BJ (cell line): Measurements from ENCODE around the gene RHOBTB3. TPM values are rescaled to one million over a fixed set of nuclear protein-coding genes. Genes with fewer than 3 reads are reported as not detected.

Source experiments
- CTCF ChIA-PET: fragments of 350-600 bp; formaldehyde crosslinking; extraction: SDS; loops from one replicate; lab custom pipeline; 2021; ENCODE audit warnings: antibody characterized with exemption, inconsistent platforms; lab: Yijun Ruan, JAX
- POLR2A ChIA-PET: fragments of 300-600 bp; sonication (Branson Sonifier 250); formaldehyde crosslinking; extraction: SDS; loops from one replicate; lab custom pipeline; 2021; ENCODE audit warnings: antibody characterized with exemption; lab: Charles Lee
- DNase-seq: peaks from one replicate; pipeline ENCODE4 v3.0.0-alpha.2; 2011; ENCODE audit warnings: low read depth
- H3K27me3 ChIP-seq: 2 replicates; pipeline ENCODE4 v1.6.0; 2011; ENCODE audit warnings: low read length; ENCODE audit not compliant: control insufficient read depth, insufficient read depth
- H3K36me3 ChIP-seq: 2 replicates; pipeline ENCODE4 v1.5.1; 2011; ENCODE audit warnings: low read length; ENCODE audit not compliant: control insufficient read depth, insufficient read depth
- H3K4me3 ChIP-seq: 2 replicates; pipeline ENCODE4 v1.5.1; 2011; ENCODE audit warnings: low read depth, mild to moderate bottlenecking, control low read depth, low read length
- CTCF ChIP-seq: IDR thresholded peaks from 2 replicates; pipeline ENCODE4 v1.5.1; 2011; ENCODE audit warnings: low read depth, mild to moderate bottlenecking, control low read depth, inconsistent platforms, low read length, moderate library complexity; ENCODE audit not compliant: insufficient read depth
- polyA plus RNA-seq: library from polyadenylated mRNA; depleted of rRNA; stranded (reverse); fragments of >200 nt; gene quantifications from 2 replicates; pipeline ENCODE4 v1.2.3, GENCODE V29; 2011

Gene RHOBTB3
- polyA plus RNA-seq, 1 experiment = 320 TPM

DNA sequence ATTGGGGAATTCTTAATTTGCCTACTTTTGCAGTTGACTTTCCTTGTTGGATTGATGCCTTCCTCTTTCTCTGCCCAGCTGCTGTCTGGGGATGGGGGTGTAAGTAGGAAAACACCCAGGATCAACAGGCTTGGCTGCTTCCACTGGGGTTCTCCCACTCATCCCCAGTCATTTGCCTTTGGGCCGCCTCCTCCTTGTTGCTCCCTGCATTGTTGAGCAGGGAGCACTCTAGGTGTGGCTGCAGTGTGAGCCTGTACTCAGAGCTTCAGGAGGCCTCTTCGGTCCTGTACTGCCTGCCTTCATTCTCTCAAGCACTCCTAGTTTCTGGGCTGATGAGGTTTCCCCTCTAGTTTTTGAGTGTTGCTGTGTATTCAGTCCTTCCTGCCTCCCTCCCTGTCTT is 12.1 kb downstream of the RHOBTB3 start:
- no peak for TF ChIP-seq CTCF
- ChIA-PET POLR2A (no interaction called here), CTCF (interaction anchor here (2.0 kb wide), 1 partner anchor 79 kb away, joined by 4 read pairs; no protein-coding TSS in a partner anchor)
- peaks cover 13% of the 10 kb centered on the region for H3K36me3 ChIP-seq
- H3K27me3 ChIP-seq = no peaks in the 10 kb centered on the region
- H3K4me3 ChIP-seq = no peak overlapping the region
- DNase-seq = no peak

GRCh38 chr5:95743877-95744276 is 12.7 kb downstream of the RHOBTB3 start:
- DNase-seq = no peak
- Histone ChIP-seq H3K27me3 (no peaks in the 10 kb centered on the region), H3K4me3 (no peak overlapping the region), H3K36me3 (peaks cover 11% of the 10 kb centered on the region)
- POLR2A ChIA-PET = interaction anchor here (0.6 kb wide), 1 partner anchor 9 kb away, joined by 3 read pairs; no protein-coding TSS in a partner anchor
- CTCF ChIA-PET = no interaction called here
- no peak for TF ChIP-seq CTCF

DNA sequence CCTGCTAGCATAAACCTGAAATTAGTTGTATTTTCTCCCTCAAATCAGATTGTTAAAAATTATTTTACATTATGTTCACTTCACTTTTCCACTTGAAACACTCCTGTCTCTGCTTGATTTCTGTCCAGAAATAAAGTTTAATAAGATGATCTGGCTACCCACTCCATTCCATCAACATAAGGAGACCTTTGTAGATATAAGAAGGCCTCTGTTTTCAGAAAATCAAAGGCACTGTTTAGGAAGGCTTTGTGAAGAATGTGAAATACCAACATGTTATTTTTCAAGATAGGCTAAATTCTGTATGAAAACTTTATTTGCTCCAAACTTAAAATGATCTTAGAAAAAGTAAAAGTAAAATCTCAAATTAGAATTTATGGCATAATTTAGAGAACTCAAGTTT is 15.1 kb downstream of the RHOBTB3 start:
- peaks cover 15% of the 10 kb centered on the region for H3K36me3 ChIP-seq
- TF ChIP-seq CTCF = no peak
- CTCF ChIA-PET = interaction anchor here (1.0 to 1.2 kb wide), 2 partner anchors 35 to 82 kb away, joined by 4 to 6 read pairs; no protein-coding TSS in a partner anchor

DNA sequence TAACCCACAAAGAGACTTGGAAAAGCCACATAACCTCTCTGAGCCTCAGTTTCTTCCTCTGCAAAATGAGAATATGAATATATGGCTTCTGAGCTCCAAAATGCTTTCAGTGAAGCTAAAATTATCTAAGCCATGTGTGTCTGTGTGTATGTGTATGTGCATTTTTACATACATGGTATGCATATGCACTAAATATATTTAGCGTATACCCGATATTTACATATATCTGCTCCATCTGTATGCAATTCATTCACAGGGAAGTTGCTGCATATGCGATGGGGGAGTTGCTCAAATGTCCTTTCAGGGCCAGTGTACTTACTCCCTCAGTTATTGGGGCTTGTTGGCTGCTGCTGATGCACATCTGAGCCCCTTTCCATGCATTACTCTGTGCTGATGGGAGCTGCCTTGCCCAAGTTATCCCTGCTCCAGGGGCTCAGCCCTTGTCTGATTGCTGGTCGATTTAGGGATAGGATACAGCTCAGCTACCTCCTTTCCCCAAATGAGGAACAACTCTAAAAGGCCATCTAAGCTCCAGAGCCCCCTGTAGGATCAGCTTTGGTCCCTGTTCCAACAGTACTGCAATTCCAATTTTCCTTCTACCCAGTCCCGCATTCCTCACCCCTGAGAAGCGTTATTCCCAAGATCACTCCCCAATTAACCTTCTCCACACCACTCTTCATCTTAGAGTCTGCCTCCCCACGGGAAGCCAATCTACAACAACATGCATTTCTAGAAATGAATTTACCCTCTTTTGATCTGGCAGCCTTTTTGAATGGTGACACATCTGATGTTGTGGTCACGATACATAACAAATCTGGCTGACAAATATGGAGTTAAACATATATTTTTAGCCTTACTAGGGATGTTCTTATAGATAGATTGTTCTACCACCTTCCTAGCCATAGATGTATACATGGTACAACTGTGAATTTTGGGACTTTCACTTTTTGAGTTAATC is 15.9 kb downstream of the RHOBTB3 start:
- no peak overlapping the region for H3K4me3 ChIP-seq
- CTCF ChIA-PET = interaction anchor here (1.0 kb wide), 1 partner anchor 83 kb away, joined by 4 read pairs; no protein-coding TSS in a partner anchor
- POLR2A ChIA-PET = no interaction called here
- no peak for DNase-seq
- peaks cover 16% of the 10 kb centered on the region for H3K36me3 ChIP-seq
- no peaks in the 10 kb centered on the region for H3K27me3 ChIP-seq
- TF ChIP-seq CTCF = no peak

More for the DNA sequence above, 15.1 kb downstream of the RHOBTB3 start:
- POLR2A ChIA-PET = no interaction called here
- no peak overlapping the region for H3K4me3 ChIP-seq
- no peak for DNase-seq
- H3K27me3 ChIP-seq = no peaks in the 10 kb centered on the region

GRCh38 chr5:95748133-95748532 is 17.0 kb downstream of the RHOBTB3 start:
- Histone ChIP-seq H3K36me3 (peaks cover 17% of the 10 kb centered on the region), H3K4me3 (no peak overlapping the region), H3K27me3 (no peaks in the 10 kb centered on the region)
- no peak for DNase-seq
- ChIA-PET CTCF (no interaction called here), POLR2A (no interaction called here)
- no peak for TF ChIP-seq CTCF
